Endothelial cell of umbilical vein (primary cell): ENCODE results near the gene TRIML2.

Source experiments
- POLR2A ChIP-seq: IDR thresholded peaks from 2 replicates; pipeline ENCODE4 v1.6.1; 2012; ENCODE audit warnings: low read depth, mild to moderate bottlenecking, control low read depth, low read length
- TF ChIP-seq, protein P1 (sequence below), 2 donors: IDR thresholded peaks; 1 replicate in 1 of 2; 2 replicates in 1 of 2; pipeline ENCODE4 v1.5.1; 2011; ENCODE audit warnings: low read length in 2 of 2, mild to moderate bottlenecking in 2 of 2, moderate library complexity in 2 of 2, control low read depth in 1 of 2, inconsistent platforms in 1 of 2, low read depth in 1 of 2; ENCODE audit not compliant: insufficient read depth in 1 of 2; ENCODE audit errors: extremely low read depth in 1 of 2

DNA sequence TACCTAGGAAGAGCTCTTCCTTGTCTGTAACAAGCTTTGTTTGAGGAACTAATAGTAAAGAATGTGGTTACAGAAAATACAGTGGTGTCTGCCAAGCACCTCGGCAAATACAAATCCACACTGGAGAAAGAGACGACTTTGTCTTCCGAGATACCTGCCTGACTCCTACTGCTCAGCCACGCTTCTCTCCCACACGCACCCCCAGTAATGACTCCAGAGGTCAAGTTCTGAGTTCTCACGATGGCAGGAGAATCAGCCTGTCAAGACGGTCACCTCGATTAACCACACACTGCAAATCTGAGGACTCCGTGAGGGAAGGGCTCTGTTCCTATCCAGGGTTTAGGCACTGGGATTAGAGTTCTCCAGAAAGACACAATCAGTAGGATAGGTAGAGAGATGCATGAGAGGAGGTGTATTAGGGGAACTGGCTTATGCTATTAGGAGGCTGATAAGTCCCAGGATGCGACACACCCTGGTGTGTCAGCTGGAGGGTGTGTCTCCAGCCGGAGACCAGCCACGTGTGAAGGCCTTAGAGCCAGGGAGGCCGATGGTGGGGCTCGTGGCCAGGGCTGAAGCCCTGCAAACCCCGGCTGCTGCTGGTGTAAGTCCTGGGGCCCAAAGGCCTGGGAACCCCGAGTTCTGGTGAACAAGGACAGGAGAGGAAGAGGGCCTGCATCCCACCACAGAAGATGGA, 8.4 kb upstream of the TRIML2 start:
- TF ChIP-seq, protein P1, sequence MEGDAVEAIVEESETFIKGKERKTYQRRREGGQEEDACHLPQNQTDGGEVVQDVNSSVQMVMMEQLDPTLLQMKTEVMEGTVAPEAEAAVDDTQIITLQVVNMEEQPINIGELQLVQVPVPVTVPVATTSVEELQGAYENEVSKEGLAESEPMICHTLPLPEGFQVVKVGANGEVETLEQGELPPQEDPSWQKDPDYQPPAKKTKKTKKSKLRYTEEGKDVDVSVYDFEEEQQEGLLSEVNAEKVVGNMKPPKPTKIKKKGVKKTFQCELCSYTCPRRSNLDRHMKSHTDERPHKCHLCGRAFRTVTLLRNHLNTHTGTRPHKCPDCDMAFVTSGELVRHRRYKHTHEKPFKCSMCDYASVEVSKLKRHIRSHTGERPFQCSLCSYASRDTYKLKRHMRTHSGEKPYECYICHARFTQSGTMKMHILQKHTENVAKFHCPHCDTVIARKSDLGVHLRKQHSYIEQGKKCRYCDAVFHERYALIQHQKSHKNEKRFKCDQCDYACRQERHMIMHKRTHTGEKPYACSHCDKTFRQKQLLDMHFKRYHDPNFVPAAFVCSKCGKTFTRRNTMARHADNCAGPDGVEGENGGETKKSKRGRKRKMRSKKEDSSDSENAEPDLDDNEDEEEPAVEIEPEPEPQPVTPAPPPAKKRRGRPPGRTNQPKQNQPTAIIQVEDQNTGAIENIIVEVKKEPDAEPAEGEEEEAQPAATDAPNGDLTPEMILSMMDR (IDR thresholded peaks at IDR 0.05; ENCODE audit: extremely low read depth in 1 of 2, insufficient read depth in 1 of 2, low read depth in 1 of 2, low read length in 2 of 2), result no peak
- TF ChIP-seq POLR2A, result no peak
